IPS-NIHi7 (cell line): ENCODE measurements around the gene PHF21A.
"Not testable (repeated sequence)": the region's sequence is repeated elsewhere in the genome, so short reads cannot be mapped to it uniquely, and the experiment has no call there.

Experiments
- DNase-seq: peaks from one replicate; pipeline ENCODE4 v3.0.0; 2012; ENCODE audit warnings: mixed read lengths; ENCODE audit errors: extremely low spot score

PHF21A gene

DNA sequence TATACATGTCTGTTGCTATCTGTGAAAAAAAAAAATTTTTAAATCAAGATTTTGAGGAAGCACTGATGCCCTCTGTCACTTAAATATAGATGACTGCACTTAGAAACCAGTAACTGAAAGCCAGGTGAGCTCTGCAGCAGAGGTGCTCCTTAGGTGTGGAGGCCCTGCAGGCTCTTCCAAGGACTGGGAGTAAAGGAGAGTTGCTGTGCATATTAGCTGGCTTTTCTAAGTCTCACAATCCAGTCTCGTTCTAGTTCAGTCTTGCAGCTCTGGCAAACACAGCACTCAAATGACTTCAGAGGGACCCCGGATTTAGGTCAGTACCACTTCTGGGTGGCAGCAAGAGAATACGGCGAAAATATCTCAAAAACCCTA is 137.8 kb downstream of the PHF21A start:
- DNase-seq = no peak

DNA sequence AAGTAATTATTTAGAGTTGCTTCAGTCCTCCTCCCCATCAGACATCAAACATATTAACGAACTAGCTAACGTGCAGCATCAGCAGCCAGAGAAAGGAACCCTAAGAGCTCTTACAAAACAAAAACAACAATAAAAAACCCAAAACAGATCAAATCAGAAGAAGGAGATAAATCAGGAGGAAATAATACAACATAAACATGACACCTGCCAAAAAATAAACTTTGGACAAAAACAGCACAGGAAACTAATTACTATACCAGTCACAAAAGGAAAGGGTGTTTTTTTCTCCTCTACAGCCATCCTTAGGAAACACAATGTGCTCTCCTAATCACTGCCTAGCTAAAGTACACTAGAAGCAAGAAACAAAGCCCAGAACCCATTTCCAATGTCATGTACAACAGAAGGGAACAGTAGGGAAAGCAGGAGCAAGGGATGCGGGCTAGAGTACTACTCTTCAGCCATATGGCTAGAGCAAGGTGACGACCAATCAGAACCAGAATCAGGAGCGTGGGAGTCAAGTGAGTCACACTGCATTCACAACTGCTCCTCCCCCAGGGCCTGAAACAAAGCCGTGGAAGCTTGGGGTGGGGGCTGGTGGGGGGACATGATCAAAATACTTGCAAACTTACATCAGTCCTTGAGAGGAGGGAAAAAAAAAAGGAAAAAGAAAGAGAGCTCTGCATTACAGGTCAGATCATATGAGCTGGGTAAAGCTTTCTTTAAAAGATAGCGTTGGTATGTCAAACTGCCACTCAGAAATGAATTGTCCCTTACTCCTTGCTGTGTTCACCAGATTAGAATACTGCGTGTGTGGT is 138.4 kb downstream of the PHF21A start:
- peak; percentile 87 for DNase-seq

DNA sequence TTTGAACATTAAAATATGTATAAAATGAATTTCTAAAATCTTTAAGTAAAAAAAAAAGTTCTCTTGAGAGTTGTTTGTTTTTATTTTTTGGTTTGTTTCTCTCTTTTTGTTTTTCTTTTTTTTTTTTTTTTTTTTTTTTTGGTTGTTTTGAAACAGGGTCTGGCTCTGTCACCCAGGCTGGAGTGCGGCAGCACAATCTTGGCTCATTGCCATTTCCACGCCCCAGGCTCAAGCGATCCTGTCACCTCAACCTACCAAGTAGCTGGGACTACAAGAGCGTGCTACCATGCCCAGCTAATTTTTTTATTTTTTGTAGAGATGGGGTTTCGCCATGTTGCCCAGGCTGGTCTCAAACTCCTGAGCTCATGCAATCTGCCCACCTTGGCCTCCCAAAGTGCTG is 139.4 kb downstream of the PHF21A start:
- not testable (repeated sequence) for DNase-seq

DNA sequence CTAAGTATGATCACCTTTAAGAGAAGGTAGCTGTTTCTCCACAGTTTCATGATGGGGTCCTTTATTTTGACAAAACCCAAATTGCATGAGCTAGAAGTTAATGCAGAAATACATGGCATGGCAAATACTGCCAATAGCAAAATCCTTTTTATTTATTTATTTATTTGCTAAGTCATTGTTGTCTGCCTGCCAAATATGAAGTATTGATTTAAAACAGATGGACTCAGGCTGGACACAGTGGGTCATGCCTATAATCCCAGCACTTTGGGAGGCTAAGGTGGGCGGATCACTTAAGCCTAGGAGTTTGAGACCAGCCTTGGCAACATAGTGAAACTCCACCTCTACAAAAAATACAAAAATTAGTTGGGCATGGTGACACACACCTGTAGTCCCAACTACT is 146.4 kb downstream of the PHF21A start:
- no peak for DNase-seq

DNA sequence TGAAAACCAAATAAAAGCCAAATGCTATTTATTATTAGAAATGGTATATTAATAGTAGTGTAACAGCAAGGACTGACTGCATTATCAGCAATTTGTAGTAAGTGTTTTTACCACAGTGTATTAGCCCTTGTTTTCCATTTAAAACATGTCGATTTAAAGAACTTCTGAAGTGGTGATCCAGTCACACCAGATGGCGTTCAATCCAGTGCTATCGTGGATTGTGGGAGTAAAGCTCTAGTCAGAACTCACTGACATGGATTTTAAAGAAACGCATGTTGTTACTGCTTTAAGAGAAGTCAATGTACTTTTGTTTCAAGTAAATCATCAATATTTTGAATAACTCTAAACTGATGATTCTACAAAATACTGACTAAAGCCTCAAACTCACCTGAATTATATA is 147.7 kb downstream of the PHF21A start:
- no peak for DNase-seq

DNA sequence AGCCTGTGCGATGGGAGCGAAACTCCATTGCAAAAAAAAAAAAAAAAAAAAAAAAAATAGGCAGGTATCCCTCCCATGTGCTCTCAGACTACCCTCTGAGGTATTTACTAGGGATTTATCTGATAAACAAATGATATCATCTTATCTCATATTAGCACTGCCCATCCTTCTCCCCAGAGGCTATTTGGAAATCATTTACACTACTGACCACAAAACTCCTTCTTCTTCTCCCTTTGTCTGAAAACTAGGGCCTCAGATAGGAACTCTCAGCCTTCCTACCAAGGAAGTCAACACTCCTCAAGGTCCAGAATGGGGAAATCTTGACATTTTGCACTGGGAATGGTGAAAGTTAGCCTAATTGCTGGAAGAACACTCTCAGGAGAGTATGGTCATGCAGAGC is 152.4 kb downstream of the PHF21A start:
- DNase-seq = no peak

DNA sequence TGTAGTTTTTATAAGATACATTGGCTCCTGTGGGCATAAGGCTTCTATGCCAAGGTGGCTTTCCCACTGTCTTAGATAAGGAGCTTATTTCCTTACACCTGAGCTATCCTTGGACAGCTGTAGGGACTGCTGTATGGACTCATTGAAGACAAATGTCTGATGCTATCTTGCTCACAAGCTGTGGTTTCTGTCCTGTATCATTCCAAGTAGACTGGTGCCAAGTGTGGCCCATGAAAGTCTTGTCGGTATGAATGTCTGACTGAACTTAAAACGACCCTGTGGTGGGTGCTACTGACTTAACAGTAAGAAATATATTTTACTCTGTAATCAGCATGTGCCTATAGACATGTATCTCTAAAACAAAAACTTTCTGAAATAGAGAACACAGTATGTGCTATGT is 153.7 kb downstream of the PHF21A start:
- no peak for DNase-seq

DNA sequence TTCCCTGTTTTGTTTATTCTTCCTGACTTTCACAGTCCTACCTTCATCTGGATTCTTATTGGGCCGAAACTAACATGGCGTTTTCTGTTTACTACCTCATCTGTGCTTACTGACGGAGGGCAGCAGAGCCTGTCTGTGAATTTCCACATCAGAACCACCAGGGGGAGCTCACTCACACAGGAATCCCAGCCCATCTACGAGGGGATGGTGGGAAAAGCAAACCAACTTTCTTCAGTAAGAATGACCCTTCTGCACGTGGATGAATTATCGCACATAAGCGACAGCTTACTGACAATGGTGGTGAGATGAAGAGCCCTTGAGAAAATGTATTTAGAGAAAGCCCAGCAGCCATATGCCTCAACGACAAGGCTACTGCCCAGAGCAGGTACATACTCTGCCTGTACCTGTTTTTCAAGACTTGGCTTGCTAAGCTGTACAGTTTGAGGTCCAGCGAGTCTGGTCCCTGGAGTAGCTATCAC is 156.3 kb downstream of the PHF21A start:
- DNase-seq = peak; percentile 87

DNA sequence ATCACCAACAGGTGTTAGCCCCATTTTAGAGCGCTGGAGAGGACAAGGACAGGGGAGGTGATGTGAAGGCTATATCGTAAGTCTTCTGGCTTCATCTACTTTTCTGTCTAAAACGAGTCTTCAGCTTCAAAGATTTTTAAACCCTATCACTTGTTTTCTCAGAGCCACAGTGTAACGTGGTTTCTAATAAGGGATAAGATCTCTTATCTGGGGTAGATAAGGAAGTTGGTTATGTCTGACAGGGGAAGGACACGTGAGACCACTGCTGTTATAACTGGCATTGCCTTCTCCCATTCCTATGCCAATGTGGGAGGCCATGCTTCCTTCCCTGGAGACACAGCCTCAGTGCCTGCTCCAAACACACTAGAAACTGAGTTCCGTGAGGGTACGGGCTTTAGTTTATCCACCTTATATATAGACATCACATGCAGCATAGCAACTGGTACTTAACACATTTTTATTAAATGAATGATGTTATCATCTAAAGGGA is 159.5 kb downstream of the PHF21A start:
- DNase-seq = no peak

DNA sequence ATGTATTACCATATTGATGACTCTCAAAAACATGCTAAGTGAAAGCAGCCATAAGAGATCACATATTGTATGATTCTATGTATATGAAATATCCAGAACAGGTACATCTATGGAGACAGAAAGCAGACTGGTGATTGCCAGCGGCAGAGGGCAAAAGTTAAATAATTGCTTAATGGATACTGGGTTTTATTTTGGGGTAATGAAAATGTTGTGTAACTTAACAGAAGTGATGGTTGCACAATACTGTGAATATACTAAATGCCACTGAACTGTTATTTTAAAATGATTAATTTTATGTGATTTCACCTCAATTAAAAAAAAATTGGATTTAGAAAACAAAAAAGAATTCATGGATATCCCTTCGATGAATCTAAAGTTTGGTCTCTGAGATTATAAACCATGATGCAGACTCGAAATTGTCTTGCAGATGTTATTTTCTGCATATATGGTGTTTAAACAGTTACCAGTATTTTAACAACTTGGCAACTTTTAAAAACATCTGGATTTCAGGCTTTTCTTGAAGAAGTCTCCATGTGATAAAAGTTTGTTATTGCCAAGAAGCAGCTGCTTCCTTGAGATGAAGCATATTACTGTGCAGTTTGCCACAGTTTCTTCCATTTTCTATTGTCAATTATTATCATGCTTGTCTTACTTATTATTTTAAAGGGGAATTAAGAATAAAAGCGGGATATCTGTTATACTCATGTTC is 160.7 kb downstream of the PHF21A start:
- no peak for DNase-seq

DNA sequence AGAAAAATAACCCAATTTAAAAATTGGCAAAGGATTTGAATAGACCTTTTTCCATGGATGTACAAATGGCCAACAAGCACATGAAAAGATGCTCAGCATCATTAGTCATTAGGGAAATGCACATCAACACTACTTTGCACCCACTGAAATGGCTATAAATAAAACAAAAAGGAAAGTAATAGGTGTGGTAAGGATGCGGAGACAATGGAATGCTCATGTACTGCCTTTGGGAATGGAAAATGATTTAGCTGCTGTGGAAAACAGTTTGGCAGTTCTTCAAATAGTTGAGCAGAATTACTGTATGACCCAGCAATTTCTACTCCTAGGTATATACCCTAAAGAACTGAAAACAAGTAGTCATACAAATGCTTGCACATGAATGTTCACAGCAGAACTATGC is 161.4 kb downstream of the PHF21A start:
- no peak for DNase-seq

DNA sequence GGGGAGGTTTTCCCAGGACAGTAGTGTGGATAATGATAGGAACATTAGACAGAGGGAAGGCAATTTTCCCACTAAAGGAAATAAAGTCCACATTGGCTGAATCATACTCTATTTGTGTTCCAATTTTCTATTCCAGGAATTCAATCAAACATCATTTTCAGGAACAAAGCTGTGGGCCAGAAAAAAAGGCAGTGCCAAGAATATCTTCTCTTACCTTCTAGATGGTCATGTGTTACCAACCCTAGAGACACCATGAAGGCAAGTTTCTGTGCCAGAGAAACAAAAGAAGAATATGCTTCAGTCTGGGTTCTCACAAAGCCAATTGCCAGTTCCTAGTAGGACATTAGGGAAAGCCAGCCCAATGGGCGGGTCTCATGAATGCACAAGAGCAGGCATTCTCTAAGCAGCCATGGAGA is 171.3 kb downstream of the PHF21A start:
- no peak for DNase-seq

DNA sequence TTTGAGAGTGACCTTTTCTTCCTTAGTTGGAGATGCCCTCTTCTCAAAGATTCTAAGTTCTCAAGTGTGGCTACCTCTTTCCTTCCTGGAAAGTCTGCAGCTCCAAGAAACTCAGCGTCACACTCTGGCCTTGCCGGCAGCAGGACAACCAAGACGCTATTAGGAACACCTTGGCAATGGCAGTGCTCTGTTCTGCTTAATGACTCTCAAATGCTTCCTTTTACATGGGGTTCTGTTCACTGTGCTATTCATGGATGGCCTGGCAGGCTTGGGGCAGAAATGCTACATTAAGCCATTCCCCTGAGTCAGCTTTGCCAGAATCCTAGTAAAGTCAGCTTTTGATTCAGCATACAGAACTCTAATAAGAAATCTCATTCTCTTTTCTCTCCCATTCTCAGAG is 172.9 kb downstream of the PHF21A start:
- DNase-seq = no peak

DNA sequence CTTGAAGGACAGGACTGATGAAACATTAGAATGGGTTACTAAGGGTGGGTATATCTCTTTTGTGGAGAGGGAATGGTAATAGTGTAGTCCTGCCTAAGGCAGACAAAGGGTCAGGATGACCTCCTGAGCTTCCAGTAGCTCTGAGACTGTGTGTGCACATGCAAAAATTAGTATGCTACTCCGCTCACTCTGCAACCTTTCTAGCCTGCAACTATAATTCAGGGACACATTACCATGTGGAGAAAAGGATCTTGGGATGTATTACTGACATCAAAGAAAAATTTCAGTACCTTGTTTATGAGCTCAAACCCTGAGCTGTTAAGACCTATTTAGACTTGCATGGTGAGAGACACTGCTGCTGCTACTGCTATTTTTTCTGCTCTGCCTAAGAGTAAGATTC is 173.4 kb downstream of the PHF21A start:
- DNase-seq = no peak

DNA sequence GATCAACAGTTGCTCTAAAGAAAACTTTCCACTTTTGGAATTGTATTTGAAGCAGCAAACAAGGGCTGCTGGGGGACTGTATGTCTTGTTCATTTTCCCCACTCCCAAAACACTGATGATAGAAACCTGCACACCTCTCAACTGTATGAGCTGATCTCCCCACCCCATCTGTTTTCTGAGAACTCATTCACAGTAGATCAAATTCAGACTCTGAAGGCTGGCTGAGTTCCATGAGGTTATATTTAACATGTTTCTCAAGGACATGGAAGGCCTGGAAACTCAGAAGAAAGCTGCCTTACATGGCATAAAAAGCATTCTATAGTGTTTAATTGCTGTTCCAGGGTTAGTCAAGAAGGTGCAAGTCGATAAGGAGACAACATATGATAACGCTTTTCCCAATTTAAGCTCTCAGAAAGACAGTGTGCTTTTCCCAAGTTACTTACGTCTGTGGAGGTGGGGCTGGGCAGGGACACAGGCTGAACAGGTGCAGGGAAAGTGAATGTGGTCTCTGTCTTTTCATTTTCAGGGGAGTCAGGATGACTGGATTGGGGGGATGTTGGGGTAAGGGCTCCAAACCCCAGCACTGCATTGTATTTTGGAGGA is 175.8 kb downstream of the PHF21A start:
- DNase-seq = no peak

DNA sequence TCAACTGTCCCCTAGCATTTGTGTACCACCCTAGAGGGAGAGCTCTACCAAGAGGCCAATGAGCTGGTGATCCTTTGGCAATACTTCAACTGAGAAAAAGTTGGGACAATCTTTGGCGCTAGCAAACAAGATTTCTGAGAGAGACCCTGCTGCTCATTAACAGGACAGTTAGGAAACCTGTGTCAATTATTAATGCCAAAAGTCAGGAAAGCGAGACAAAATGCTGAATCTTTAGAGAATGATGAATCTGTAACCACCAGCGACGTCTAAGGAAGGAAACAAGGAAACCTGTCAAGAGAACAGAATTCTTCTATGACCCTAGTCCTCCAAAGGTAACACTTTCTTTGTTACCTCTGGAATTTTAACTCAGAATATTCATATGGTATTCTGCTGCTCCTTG is 178.9 kb downstream of the PHF21A start:
- DNase-seq = no peak

DNA sequence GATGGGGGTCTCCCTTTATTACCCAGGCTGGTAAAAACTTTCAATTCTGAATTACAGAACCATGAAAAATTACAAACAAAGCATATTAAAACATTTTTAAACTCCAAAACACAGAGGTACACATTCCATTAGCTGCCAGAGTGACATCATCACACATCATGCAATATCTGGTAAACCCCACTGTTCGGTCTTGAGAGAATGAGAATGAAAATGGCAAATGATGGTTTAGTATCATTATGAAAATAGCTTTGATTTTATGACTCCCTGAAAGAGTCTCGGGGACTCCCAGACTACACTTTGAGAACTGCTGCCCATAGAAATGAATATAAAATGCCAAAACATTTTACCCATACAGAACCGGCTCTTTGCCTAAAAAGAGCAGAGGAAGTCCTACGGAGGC is 180.0 kb downstream of the PHF21A start:
- DNase-seq = no peak

DNA sequence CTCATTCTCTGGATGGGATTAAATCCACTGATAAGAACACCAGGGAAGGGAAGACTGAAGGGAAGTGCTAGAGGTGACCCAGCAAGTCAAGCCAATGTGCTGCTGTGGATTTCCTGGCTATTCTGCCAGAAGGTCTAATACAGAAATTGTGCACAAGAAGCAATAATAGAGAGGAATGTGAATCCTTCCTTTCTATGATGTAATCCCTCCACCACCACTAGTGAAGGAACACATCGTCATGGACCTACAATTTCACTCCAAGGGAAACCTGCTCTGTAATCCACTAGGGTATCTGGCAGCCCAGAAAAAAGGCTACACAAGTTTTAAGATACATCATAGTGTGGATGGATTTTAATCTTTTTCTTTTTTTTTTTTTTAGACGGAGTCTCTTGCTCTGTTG is 181.4 kb downstream of the PHF21A start:
- DNase-seq = no peak

DNA sequence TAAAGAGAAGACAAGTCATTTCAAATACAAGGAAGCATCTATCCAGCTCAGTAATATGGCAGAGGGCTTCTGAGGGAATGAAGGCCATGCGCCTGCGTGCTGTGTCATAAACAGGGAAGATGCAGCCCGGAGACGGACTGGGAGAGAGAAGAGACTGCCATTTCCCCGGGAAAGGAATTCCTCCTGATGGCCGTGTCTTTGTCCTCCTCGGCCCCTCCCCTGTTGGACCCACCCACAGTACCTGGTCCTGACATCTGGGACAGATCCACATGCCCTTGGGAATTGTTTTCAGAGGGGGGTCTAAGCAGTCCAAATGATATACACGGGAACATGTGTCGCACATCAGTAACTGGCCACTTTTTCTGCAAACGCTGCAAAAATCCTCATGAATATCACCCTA is 183.3 kb downstream of the PHF21A start:
- DNase-seq = no peak

DNA sequence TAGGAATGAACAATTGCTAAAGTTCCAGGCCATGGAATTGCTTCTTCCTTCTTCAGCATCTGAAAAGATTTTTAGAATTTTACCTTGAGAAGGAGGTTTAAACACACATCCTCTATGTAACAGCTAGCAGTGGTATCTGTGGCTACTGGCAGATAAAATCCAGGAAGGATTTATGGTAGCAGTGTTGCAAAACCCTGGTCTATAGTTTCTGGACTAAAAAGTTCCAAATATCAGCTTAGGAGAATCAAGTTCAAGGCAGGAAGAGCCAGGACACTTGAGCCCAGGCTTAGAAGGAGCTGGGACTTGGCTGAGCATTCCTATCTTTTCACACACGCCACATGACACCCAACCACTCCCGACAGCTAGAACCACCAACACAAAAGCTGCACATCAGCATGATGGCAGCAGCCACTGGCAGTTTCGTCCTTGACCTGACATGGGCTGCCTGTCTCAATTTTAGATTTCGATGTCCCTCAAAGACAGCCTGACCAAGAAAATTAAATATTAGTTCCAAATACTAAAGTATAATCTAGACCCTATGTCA is 184.7 kb downstream of the PHF21A start:
- no peak for DNase-seq

DNA sequence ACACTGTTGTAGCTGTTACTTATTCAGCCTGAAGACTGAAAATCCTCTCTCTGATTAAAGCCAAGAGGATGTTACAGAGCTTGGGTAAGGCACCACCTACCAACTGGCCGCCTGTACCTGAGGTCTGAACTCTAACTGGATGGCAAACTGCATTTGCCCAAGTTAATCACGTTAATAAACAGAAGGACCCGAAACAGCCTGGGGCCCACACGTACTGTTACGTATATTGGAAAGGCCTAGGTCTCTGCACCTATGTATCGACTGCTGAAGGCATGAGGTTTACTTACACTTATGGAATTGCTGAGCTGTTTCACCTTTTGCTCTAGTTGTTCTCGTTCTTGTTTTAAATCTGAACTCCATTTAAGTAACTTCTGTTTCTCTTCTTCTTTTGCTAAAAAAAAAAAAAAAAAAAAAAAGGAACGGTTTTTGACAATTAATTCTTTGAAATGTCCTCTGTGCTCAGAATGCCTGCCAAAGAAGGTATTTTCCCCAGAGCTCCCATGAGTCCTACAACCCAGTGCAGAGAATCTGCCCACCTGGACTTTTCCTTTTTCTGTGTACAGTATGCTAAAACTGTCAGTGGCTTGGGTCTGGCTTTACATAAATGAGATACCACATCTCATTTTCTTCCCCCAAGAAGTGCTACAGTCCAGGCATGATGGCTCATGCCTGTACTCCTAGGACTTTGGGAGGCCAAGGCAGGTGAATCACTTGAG is 185.7 kb downstream of the PHF21A start:
- no peak for DNase-seq
